Measurements from ENCODE around the gene LTBP3. TPM values are rescaled to one million over a fixed set of nuclear protein-coding genes. Genes with fewer than 3 reads are reported as not detected.
A peak's percentile ranks its signal among the peaks of the same experiment; 100 is the strongest.

The LTBP3 gene
- total RNA-seq, 1 donor from 2014 or later: 80.3 TPM

DNA sequence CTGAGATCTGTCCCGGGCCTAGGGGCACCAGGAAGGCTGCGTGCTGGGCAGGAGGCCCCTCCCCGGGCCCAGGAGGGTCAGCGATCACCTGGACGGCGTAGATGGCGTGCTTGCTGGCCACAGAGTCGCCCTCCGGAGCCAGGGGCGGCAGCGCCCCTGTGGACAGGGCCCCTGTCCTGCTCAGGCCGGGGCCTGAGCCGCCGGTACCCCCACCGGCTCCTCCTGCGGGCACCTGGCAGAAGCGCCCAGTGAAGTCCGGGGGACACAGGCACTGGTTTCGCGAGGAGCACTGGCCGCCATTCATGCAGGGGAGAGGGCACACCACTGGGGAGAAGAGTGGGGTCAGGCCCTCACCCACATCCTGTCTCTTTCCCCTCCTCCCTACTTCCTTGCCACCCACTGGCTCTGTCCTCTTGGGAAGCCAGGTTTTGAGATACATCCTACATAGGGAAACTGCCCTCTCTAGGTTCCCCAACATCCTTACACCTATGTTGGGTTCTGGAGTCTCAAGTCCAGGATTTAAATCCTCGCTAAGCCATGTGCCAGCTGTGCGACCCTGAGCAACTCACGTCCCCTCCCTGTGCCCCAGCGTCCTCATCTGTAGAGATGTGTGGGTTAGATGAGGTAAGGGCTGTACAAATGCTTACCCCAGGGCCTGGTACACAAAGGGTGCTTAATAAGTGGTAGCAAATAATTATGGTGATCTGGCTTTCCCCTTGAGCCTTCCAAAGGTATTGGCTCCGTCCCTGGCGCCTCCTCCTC is 3.9 kb downstream of the LTBP3 start:
- Histone ChIP-seq H3K27me3 (ENCODE audit: low read depth) (no peaks in the 10 kb centered on the region), H3K36me3 (peaks cover 40% of the 10 kb centered on the region), H3K4me3 (no peak overlapping the region), H3K4me1 (peaks cover 70% of the 10 kb centered on the region), H3K9me3 (replicated peaks) (no peaks in the 10 kb centered on the region), H3K27ac (replicated peaks) (no peak overlapping the region)
- no peak for DNase-seq
- no peak for TF ChIP-seq CTCF (IDR thresholded peaks at IDR 0.05; ENCODE audit: borderline replicate concordance)
- intact Hi-C loops (cut with micrococcal nuclease): no loop called here

GRCh38 chr11:65553301-65554001 is 4.7 kb downstream of the LTBP3 start:
- peaks cover 48% of the 10 kb centered on the region for H3K36me3 ChIP-seq
- intact Hi-C loops (cut with micrococcal nuclease): no loop called here
- peaks cover 62% of the 10 kb centered on the region for H3K4me1 ChIP-seq
- no peaks in the 10 kb centered on the region for H3K27me3 ChIP-seq (ENCODE audit: low read depth)
- DNase-seq: no peak
- H3K9me3 ChIP-seq (replicated peaks): no peaks in the 10 kb centered on the region
- H3K4me3 ChIP-seq: no peak overlapping the region
- no peak overlapping the region for H3K27ac ChIP-seq (replicated peaks)
- TF ChIP-seq CTCF (IDR thresholded peaks at IDR 0.05; ENCODE audit: borderline replicate concordance): no peak

DNA sequence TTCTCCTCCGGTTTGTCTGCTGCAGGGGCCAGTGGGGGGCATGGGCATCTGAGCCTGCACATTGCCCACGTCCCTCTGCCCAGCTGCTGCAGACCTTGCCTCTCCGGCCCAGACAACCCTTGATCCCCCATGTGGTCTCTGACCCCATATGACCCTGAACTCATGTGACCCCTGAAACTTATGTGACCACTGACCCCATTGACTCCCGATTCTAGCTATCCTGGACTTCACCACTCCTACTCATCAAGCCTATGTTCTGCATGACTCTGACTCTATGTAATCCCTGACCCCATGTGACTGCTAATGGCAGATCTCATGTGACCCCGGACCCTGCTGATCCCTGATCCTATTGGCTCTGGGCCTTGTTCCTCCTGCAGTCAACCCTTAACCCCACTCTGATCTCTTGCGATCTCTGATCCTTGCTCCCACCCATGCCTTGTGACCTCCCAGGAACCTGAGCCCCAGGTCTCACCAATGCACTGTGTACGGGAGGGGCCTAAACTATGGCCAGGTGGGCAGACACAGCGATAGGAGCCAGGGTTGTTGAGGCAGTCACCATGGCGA is 5.7 kb downstream of the LTBP3 start:
- DNase-seq: no peak
- Histone ChIP-seq H3K4me3 (no peak overlapping the region), H3K36me3 (peaks cover 57% of the 10 kb centered on the region), H3K27me3 (ENCODE audit: low read depth) (no peaks in the 10 kb centered on the region), H3K9me3 (replicated peaks) (no peaks in the 10 kb centered on the region), H3K27ac (replicated peaks) (no peak overlapping the region), H3K4me1 (peaks cover 57% of the 10 kb centered on the region)
- no peak for TF ChIP-seq CTCF (IDR thresholded peaks at IDR 0.05; ENCODE audit: borderline replicate concordance)
- intact Hi-C loops (cut with micrococcal nuclease): no loop called here

DNA sequence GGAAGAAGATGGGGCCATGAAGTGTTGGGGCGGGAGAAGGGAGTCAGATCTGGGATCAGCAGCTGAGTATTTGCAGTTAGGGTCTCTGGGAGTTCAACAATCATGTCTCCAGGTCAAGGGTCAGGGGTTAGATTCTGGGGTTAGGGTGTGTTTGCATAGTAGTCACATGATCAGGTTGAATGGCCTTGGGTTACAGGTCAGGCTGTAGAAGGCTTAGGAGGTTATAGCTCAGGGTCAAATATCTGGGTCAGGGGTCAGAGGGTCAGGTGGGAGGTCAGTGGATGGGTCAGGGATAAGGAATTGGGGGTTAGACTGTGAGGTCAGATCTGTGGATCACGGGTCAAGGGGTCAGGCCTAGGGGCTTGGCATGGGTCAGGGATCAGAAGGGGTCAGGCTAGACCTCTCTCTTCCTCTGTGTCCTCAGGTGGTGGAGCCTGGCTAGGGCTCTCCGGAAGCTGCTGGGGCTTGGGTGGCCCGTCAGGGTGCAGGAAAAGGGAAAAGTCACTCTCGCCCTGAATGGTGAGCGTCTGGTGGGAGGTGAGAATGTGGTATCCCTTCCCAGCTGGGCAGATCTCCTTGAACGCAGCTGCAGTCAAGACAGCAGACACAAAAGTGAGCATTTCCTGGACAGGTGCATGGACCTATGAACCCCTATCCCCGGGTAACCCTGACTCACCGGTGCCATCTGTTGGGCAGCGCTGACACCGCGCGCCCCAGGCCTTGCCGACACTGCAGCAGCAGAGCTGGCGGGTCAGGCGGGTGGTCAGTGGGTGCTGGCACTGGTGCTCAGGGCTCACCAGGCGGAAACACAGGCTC is 6.4 kb downstream of the LTBP3 start:
- no peak overlapping the region for H3K4me3 ChIP-seq
- DNase-seq: peak; percentile 45
- H3K27ac ChIP-seq (replicated peaks): no peak overlapping the region
- peak; percentile 48 for TF ChIP-seq CTCF (IDR thresholded peaks at IDR 0.05; ENCODE audit: borderline replicate concordance)
- intact Hi-C loops (cut with micrococcal nuclease): no loop called here
- peaks cover 50% of the 10 kb centered on the region for H3K4me1 ChIP-seq
- H3K36me3 ChIP-seq: peaks cover 63% of the 10 kb centered on the region
- no peaks in the 10 kb centered on the region for H3K27me3 ChIP-seq (ENCODE audit: low read depth)
- H3K9me3 ChIP-seq (replicated peaks): no peaks in the 10 kb centered on the region

- no peaks in the 10 kb centered on the region for H3K9me3 ChIP-seq (replicated peaks)
- peaks cover 68% of the 10 kb centered on the region for H3K36me3 ChIP-seq
- intact Hi-C loops (cut with micrococcal nuclease): no loop called here
- no peak overlapping the region for H3K4me3 ChIP-seq
- H3K27me3 ChIP-seq (ENCODE audit: low read depth): no peaks in the 10 kb centered on the region
- DNase-seq: no peak
- TF ChIP-seq CTCF (IDR thresholded peaks at IDR 0.05; ENCODE audit: borderline replicate concordance): no peak
- H3K4me1 ChIP-seq: peaks cover 23% of the 10 kb centered on the region
- no peak overlapping the region for H3K27ac ChIP-seq (replicated peaks)
These were observed 9.1 kb downstream of the LTBP3 start for GRCh38 chr11:65549096-65549495.
